HepG2 (cell line): Measurements from ENCODE around the gene MBTD1. TPM values are rescaled to one million over a fixed set of nuclear protein-coding genes. Genes with fewer than 3 reads are reported as not detected.
A peak's percentile ranks its signal among the peaks of the same experiment; 100 is the strongest.

ENCODE experiments used
- ESRRA ChIP-seq: sonication (generic); formaldehyde crosslinking; IDR thresholded peaks from 2 replicates; pipeline ENCODE4 v1.5.1; 2020; ENCODE audit warnings: mild to moderate bottlenecking, low read depth, missing genetic modification reagents
- MXD4 ChIP-seq: IDR thresholded peaks from 2 replicates; pipeline ENCODE4 v1.6.1; 2016; ENCODE audit warnings: mild to moderate bottlenecking, missing biosample characterization, missing genetic modification reagents
- MZF1 ChIP-seq: sonication (generic); formaldehyde crosslinking; IDR thresholded peaks from 2 replicates; pipeline ENCODE4 v1.8.1; 2023; ENCODE audit warnings: mild to moderate bottlenecking, missing genetic modification reagents, borderline replicate concordance
- PAWR ChIP-seq: sonication (generic); formaldehyde crosslinking; IDR thresholded peaks from 2 replicates; pipeline ENCODE4 v1.4.0; 2020; ENCODE audit warnings: missing genetic modification reagents, mild to moderate bottlenecking, borderline replicate concordance
- POLR2AphosphoS2 ChIP-seq: IDR thresholded peaks from 2 replicates; pipeline ENCODE4 v1.6.1; 2011; ENCODE audit warnings: low read depth, low read length, improper control_type of control experiment
- SATB2 ChIP-seq: sonication (generic); formaldehyde crosslinking; IDR thresholded peaks from 2 replicates; pipeline ENCODE4 v1.5.0; 2020; ENCODE audit warnings: missing genetic modification reagents
- ZNF572 ChIP-seq: sonication (generic); formaldehyde crosslinking; IDR thresholded peaks from 2 replicates; pipeline ENCODE4 v1.5.1; 2020; ENCODE audit warnings: mild to moderate bottlenecking, missing genetic modification reagents
- ZSCAN9 ChIP-seq: IDR thresholded peaks from 2 replicates; pipeline ENCODE4 v1.6.1; 2016; ENCODE audit warnings: borderline replicate concordance
- polyA plus RNA-seq, 8 experiments: library from polyadenylated mRNA; depleted of rRNA in 3 of 8; stranded (reverse) in 7 of 8; unstranded in 1 of 8; fragments of >200 nt; fragmentation: Illumina TruSeq in 4 of 8; extraction: Trizol in 4 of 8; gene quantifications; 2 replicates each; pipeline versions ENCODE4 v1.2.1 to v1.2.3, GENCODE V29; 2011 to 2016; ENCODE audit warnings: low read depth in 4 of 8, missing spikeins in 1 of 8, mixed read lengths in 1 of 8; ENCODE audit not compliant: insufficient read depth in 1 of 8
- total RNA-seq, 5 experiments: library from RNA; depleted of rRNA; stranded (reverse); fragments of >200 nt; fragmentation: Illumina TruSeq; extraction: Trizol; gene quantifications; 2 replicates each; pipeline ENCODE4 v1.2.3, GENCODE V29; 2016; ENCODE audit warnings: low read depth in 1 of 5
- TF ChIP-seq, protein P1 (sequence below): sonication (generic); formaldehyde crosslinking; IDR thresholded peaks from 2 replicates; pipeline ENCODE4 v1.4.0; 2020; ENCODE audit warnings: missing genetic modification reagents
- TF ChIP-seq, protein P2 (sequence below): sonication (generic); formaldehyde crosslinking; IDR thresholded peaks from 2 replicates; pipeline ENCODE4 v1.4.0; 2020; ENCODE audit warnings: missing genetic modification reagents, borderline replicate concordance
- TF ChIP-seq, protein P3 (sequence below): IDR thresholded peaks from 2 replicates; pipeline ENCODE4 v1.6.1; 2016
- TF ChIP-seq, protein P4 (sequence below): sonication (generic); formaldehyde crosslinking; IDR thresholded peaks from 2 replicates; pipeline ENCODE4 v1.4.0; 2020; ENCODE audit warnings: missing genetic modification reagents
- TF ChIP-seq, protein P5 (sequence below): sonication (generic); formaldehyde crosslinking; IDR thresholded peaks from 2 replicates; pipeline ENCODE4 v1.5.0; 2020; ENCODE audit warnings: missing genetic modification reagents

MBTD1 gene
- total and polyA plus RNA-seq, 2 of the 13 experiments (the other 11 are each of a cell fraction or from before 2014, with no cell fraction given): 20.9 TPM

DNA sequence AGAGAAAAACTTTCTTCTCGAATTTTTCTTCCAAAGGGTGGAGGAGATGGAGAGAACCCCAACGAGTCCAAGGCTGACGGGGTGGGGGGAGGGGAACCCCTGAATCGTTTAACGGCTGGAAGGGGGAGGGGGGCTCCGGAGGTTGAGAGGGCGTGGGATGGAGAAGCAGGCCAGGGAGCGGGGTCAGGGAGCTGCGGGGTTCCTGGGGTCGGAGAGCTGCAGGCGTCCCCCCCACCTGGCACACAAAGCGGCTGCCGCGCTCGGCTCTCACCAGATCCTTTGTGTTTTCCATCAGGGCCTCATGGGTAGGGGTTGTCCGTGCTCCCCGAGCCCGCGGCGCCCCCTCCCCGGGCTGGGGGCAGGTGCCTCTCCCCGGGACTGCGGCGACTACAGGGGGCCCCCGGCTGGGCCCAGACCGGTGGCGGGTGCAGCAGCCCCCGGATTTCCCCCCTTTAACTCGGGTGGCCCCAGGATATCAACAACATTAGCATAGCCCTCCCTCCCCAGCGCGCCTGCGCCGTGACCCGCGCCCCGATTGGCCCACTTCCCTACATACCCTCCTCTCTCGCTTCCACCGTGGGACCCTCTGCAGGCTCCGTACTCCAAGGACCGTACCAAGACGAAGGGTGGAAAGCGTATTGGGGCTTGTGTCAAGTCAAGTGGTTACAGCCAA, at the start of gene MBTD1 (continued):
- TF ChIP-seq, protein P1, sequence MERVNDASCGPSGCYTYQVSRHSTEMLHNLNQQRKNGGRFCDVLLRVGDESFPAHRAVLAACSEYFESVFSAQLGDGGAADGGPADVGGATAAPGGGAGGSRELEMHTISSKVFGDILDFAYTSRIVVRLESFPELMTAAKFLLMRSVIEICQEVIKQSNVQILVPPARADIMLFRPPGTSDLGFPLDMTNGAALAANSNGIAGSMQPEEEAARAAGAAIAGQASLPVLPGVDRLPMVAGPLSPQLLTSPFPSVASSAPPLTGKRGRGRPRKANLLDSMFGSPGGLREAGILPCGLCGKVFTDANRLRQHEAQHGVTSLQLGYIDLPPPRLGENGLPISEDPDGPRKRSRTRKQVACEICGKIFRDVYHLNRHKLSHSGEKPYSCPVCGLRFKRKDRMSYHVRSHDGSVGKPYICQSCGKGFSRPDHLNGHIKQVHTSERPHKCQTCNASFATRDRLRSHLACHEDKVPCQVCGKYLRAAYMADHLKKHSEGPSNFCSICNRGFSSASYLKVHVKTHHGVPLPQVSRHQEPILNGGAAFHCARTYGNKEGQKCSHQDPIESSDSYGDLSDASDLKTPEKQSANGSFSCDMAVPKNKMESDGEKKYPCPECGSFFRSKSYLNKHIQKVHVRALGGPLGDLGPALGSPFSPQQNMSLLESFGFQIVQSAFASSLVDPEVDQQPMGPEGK (CRISPR knock-in tag): peak; percentile 85
- TF ChIP-seq, protein P2, sequence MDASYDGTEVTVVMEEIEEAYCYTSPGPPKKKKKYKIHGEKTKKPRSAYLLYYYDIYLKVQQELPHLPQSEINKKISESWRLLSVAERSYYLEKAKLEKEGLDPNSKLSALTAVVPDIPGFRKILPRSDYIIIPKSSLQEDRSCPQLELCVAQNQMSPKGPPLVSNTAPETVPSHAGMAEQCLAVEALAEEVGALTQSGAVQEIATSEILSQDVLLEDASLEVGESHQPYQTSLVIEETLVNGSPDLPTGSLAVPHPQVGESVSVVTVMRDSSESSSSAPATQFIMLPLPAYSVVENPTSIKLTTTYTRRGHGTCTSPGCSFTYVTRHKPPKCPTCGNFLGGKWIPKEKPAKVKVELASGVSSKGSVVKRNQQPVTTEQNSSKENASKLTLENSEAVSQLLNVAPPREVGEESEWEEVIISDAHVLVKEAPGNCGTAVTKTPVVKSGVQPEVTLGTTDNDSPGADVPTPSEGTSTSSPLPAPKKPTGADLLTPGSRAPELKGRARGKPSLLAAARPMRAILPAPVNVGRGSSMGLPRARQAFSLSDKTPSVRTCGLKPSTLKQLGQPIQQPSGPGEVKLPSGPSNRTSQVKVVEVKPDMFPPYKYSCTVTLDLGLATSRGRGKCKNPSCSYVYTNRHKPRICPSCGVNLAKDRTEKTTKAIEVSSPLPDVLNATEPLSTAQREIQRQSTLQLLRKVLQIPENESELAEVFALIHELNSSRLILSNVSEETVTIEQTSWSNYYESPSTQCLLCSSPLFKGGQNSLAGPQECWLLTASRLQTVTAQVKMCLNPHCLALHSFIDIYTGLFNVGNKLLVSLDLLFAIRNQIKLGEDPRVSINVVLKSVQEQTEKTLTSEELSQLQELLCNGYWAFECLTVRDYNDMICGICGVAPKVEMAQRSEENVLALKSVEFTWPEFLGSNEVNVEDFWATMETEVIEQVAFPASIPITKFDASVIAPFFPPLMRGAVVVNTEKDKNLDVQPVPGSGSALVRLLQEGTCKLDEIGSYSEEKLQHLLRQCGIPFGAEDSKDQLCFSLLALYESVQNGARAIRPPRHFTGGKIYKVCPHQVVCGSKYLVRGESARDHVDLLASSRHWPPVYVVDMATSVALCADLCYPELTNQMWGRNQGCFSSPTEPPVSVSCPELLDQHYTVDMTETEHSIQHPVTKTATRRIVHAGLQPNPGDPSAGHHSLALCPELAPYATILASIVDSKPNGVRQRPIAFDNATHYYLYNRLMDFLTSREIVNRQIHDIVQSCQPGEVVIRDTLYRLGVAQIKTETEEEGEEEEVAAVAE (CRISPR knock-in tag): no peak
- no peak for TF ChIP-seq PAWR
- TF ChIP-seq ZNF572 (CRISPR knock-in tag): peak; percentile 66; the same call in 1 of the 2 replicates
- no peak for TF ChIP-seq POLR2AphosphoS2
- TF ChIP-seq, protein P3, sequence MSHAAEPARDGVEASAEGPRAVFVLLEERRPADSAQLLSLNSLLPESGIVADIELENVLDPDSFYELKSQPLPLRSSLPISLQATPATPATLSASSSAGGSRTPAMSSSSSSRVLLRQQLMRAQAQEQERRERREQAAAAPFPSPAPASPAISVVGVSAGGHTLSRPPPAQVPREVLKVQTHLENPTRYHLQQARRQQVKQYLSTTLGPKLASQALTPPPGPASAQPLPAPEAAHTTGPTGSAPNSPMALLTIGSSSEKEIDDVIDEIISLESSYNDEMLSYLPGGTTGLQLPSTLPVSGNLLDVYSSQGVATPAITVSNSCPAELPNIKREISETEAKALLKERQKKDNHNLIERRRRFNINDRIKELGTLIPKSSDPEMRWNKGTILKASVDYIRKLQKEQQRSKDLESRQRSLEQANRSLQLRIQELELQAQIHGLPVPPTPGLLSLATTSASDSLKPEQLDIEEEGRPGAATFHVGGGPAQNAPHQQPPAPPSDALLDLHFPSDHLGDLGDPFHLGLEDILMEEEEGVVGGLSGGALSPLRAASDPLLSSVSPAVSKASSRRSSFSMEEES (CRISPR knock-in tag): no peak
- TF ChIP-seq ESRRA (CRISPR knock-in tag): no peak; the same call in 1 of the 2 replicates
- TF ChIP-seq ZSCAN9: peak; percentile 12; the same call in 1 of the 2 replicates
- TF ChIP-seq, protein P4, sequence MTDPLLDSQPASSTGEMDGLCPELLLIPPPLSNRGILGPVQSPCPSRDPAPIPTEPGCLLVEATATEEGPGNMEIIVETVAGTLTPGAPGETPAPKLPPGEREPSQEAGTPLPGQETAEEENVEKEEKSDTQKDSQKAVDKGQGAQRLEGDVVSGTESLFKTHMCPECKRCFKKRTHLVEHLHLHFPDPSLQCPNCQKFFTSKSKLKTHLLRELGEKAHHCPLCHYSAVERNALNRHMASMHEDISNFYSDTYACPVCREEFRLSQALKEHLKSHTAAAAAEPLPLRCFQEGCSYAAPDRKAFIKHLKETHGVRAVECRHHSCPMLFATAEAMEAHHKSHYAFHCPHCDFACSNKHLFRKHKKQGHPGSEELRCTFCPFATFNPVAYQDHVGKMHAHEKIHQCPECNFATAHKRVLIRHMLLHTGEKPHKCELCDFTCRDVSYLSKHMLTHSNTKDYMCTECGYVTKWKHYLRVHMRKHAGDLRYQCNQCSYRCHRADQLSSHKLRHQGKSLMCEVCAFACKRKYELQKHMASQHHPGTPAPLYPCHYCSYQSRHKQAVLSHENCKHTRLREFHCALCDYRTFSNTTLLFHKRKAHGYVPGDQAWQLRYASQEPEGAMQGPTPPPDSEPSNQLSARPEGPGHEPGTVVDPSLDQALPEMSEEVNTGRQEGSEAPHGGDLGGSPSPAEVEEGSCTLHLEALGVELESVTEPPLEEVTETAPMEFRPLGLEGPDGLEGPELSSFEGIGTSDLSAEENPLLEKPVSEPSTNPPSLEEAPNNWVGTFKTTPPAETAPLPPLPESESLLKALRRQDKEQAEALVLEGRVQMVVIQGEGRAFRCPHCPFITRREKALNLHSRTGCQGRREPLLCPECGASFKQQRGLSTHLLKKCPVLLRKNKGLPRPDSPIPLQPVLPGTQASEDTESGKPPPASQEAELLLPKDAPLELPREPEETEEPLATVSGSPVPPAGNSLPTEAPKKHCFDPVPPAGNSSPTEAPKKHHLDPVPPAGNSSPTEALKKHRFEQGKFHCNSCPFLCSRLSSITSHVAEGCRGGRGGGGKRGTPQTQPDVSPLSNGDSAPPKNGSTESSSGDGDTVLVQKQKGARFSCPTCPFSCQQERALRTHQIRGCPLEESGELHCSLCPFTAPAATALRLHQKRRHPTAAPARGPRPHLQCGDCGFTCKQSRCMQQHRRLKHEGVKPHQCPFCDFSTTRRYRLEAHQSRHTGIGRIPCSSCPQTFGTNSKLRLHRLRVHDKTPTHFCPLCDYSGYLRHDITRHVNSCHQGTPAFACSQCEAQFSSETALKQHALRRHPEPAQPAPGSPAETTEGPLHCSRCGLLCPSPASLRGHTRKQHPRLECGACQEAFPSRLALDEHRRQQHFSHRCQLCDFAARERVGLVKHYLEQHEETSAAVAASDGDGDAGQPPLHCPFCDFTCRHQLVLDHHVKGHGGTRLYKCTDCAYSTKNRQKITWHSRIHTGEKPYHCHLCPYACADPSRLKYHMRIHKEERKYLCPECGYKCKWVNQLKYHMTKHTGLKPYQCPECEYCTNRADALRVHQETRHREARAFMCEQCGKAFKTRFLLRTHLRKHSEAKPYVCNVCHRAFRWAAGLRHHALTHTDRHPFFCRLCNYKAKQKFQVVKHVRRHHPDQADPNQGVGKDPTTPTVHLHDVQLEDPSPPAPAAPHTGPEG (CRISPR knock-in tag): no peak
- TF ChIP-seq, protein P5, sequence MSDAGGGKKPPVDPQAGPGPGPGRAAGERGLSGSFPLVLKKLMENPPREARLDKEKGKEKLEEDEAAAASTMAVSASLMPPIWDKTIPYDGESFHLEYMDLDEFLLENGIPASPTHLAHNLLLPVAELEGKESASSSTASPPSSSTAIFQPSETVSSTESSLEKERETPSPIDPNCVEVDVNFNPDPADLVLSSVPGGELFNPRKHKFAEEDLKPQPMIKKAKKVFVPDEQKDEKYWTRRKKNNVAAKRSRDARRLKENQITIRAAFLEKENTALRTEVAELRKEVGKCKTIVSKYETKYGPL (CRISPR knock-in tag): no peak
- TF ChIP-seq MZF1 (CRISPR knock-in tag): no peak
- TF ChIP-seq MXD4 (CRISPR knock-in tag): no peak
- no peak for TF ChIP-seq SATB2
